Measurements from ENCODE around the gene DDAH1.
A peak's percentile ranks its signal among the peaks of the same experiment; 100 is the strongest.

Gene DDAH1

GRCh38 chr1:85393490-85393889 lies 71.5 kb downstream of the DDAH1 start:
- no peak for DNase-seq (ENCODE audit: low spot score)

- no peak for DNase-seq (ENCODE audit: low spot score)
Measured at GRCh38 chr1:85388416-85388815, 76.5 kb downstream of the DDAH1 start.

- no peak for DNase-seq (ENCODE audit: low spot score)
Measured at GRCh38 chr1:85387781-85388180, 77.2 kb downstream of the DDAH1 start.

GRCh38 chr1:85386068-85386722 lies 78.8 kb downstream of the DDAH1 start:
- no peak for DNase-seq (ENCODE audit: low spot score)

GRCh38 chr1:85379203-85380136 lies 85.5 kb downstream of the DDAH1 start:
- DNase-seq (ENCODE audit: low spot score), result no peak

GRCh38 chr1:85378534-85378933 lies 86.4 kb downstream of the DDAH1 start:
- DNase-seq (ENCODE audit: low spot score), result no peak

GRCh38 chr1:85376356-85376755 lies 88.6 kb downstream of the DDAH1 start:
- no peak for DNase-seq (ENCODE audit: low spot score)

- no peak for DNase-seq (ENCODE audit: low spot score)
Measured at GRCh38 chr1:85375493-85375892, 89.5 kb downstream of the DDAH1 start.

- no peak for DNase-seq (ENCODE audit: low spot score)
Measured at GRCh38 chr1:85374160-85374559, 90.8 kb downstream of the DDAH1 start.

GRCh38 chr1:85373378-85373708 lies 91.6 kb downstream of the DDAH1 start:
- no peak for DNase-seq (ENCODE audit: low spot score)

- DNase-seq (ENCODE audit: low spot score), result no peak
Measured at GRCh38 chr1:85372683-85373377, 92.1 kb downstream of the DDAH1 start.

- DNase-seq (ENCODE audit: low spot score), result no peak
Measured at GRCh38 chr1:85371021-85371420, 93.9 kb downstream of the DDAH1 start.

GRCh38 chr1:85368073-85368770 lies 96.7 kb downstream of the DDAH1 start:
- no peak for DNase-seq (ENCODE audit: low spot score)

GRCh38 chr1:85366391-85367170 lies 98.4 kb downstream of the DDAH1 start:
- peak; percentile 32 for DNase-seq (ENCODE audit: low spot score)

GRCh38 chr1:85365851-85366250 lies 99.1 kb downstream of the DDAH1 start:
- no peak for DNase-seq (ENCODE audit: low spot score)

GRCh38 chr1:85363521-85363920 lies 101.4 kb downstream of the DDAH1 start:
- DNase-seq (ENCODE audit: low spot score), result no peak

GRCh38 chr1:85363092-85363491 lies 101.9 kb downstream of the DDAH1 start:
- DNase-seq (ENCODE audit: low spot score), result no peak

GRCh38 chr1:85361606-85362296 lies 103.2 kb downstream of the DDAH1 start:
- no peak for DNase-seq (ENCODE audit: low spot score)

GRCh38 chr1:85360730-85361493 lies 104.0 kb downstream of the DDAH1 start:
- no peak for DNase-seq (ENCODE audit: low spot score)

Measured in hepatic stellate cell (primary cell).